SK-MEL-5 (cell line): ENCODE measurements around the gene DTHD1. TPM values are rescaled to one million over a fixed set of nuclear protein-coding genes. Genes with fewer than 3 reads are reported as not detected.

Source experiments
- DNase-seq: peaks from one replicate; pipeline ENCODE4 v3.0.0-alpha.2; 2016; ENCODE audit warnings: low read depth, low spot score
- in situ Hi-C: cut with HindIII; loops from 2 replicates; pipeline ENCODE4 v1.10.0; 2016; ENCODE audit warnings: low sequenced_read_pairs, high pct_unique_total_duplicates, low pct_unique_long_range_greater_than_20kb
- total RNA-seq: library from RNA; depleted of rRNA; stranded (reverse); fragments of >200 nt; shearing (Covaris generic); gene quantifications from 2 replicates; pipeline ENCODE4 v1.2.3, GENCODE V29; 2014

The DTHD1 gene
- total RNA-seq, 1 experiment from 2014 or later: not detected

GRCh38 chr4:36303426-36304137, 22.2 kb downstream of the DTHD1 start:
- in situ Hi-C loops: no loop called here
- no peak for DNase-seq

GRCh38 chr4:36304138-36304681, 22.8 kb downstream of the DTHD1 start:
- in situ Hi-C loops: no loop called here
- no peak for DNase-seq

GRCh38 chr4:36308150-36308549, 26.7 kb downstream of the DTHD1 start:
- in situ Hi-C loops: no loop called here
- DNase-seq: no peak

- in situ Hi-C loops: no loop called here
- no peak for DNase-seq
Observed at GRCh38 chr4:36310216-36310615, 28.8 kb downstream of the DTHD1 start.

- DNase-seq: no peak
- in situ Hi-C loops: no loop called here
Observed at GRCh38 chr4:36310793-36311192, 29.4 kb downstream of the DTHD1 start.

GRCh38 chr4:36312511-36312910, 31.1 kb downstream of the DTHD1 start:
- in situ Hi-C loops: no loop called here
- no peak for DNase-seq

GRCh38 chr4:36313301-36313700, 31.9 kb downstream of the DTHD1 start:
- DNase-seq: no peak
- in situ Hi-C loops: no loop called here

GRCh38 chr4:36313703-36314102, 32.3 kb downstream of the DTHD1 start:
- in situ Hi-C loops: no loop called here
- DNase-seq: no peak

- in situ Hi-C loops: no loop called here
- no peak for DNase-seq
Observed at GRCh38 chr4:36316607-36317006, 35.2 kb downstream of the DTHD1 start.

- no peak for DNase-seq
- in situ Hi-C loops: no loop called here
Observed at GRCh38 chr4:36317721-36318120, 36.3 kb downstream of the DTHD1 start.

GRCh38 chr4:36320117-36320896, 38.9 kb downstream of the DTHD1 start:
- in situ Hi-C loops: no loop called here
- DNase-seq: no peak

- in situ Hi-C loops: no loop called here
- DNase-seq: no peak
Observed at GRCh38 chr4:36321176-36321575, 39.8 kb downstream of the DTHD1 start.

- in situ Hi-C loops: no loop called here
- DNase-seq: no peak
Observed at GRCh38 chr4:36322921-36323354, 41.5 kb downstream of the DTHD1 start.

GRCh38 chr4:36323816-36324419, 42.5 kb downstream of the DTHD1 start:
- in situ Hi-C loops: no loop called here
- no peak for DNase-seq

- DNase-seq: no peak
- in situ Hi-C loops: no loop called here
Observed at GRCh38 chr4:36324808-36325207, 43.4 kb downstream of the DTHD1 start.

GRCh38 chr4:36325499-36325898, 44.1 kb downstream of the DTHD1 start:
- no peak for DNase-seq
- in situ Hi-C loops: no loop called here

- in situ Hi-C loops: no loop called here
- DNase-seq: no peak
Observed at GRCh38 chr4:36325926-36326325, 44.5 kb downstream of the DTHD1 start.

GRCh38 chr4:36326476-36327029, 45.1 kb downstream of the DTHD1 start:
- in situ Hi-C loops: no loop called here
- DNase-seq: no peak
